ENCODE results near the gene PKMYT1. TPM values are rescaled to one million over a fixed set of nuclear protein-coding genes. Genes with fewer than 3 reads are reported as not detected.

The PKMYT1 gene
- total RNA-seq, 1 donor from 2014 or later: not detected

GRCh38 chr16:2927010-2927646 lies 53.1 kb downstream of the PKMYT1 start:
- Histone ChIP-seq H3K27me3 (no peaks in the 10 kb centered on the region), H3K27ac (no peak overlapping the region), H3K36me3 (peaks cover 14 to 25% of the 10 kb centered on the region in 2 donors), H3K4me3 (peak overlapping the region in 1 of 2 donors; percentile 45), H3K9me3 (no peaks in the 10 kb centered on the region), H3K4me1 (peaks cover 0 to 4% of the 10 kb centered on the region in 2 donors)
- TF ChIP-seq CTCF (IDR thresholded peaks at IDR 0.05): peak; percentile 93 to 97 (median 94)
- peak; percentile 68 to 95 for DNase-seq (ENCODE audit: low spot score in 2 of 2)
- intact Hi-C loops (cut with DNase I): loop anchor here (2.0 kb wide), 1 partner anchor 22 kb away; no protein-coding TSS in a partner anchor

- DNase-seq (ENCODE audit: low spot score in 2 of 2): no peak
- no peak for TF ChIP-seq CTCF (IDR thresholded peaks at IDR 0.05)
- intact Hi-C loops (cut with DNase I): loop anchor here (2.0 kb wide), 1 partner anchor 22 kb away; no protein-coding TSS in a partner anchor
- Histone ChIP-seq H3K27ac (no peak overlapping the region), H3K36me3 (peaks cover 14 to 26% of the 10 kb centered on the region in 2 donors), H3K9me3 (no peaks in the 10 kb centered on the region), H3K4me1 (peaks cover 0 to 4% of the 10 kb centered on the region in 2 donors), H3K4me3 (peak overlapping the region in 1 of 2 donors; percentile 45), H3K27me3 (no peaks in the 10 kb centered on the region)
Measured at GRCh38 chr16:2926650-2926999, 53.6 kb downstream of the PKMYT1 start.

GRCh38 chr16:2925951-2926649 lies 54.1 kb downstream of the PKMYT1 start:
- intact Hi-C loops (cut with DNase I): loop anchor here (2.0 kb wide), 1 partner anchor 21 kb away; no protein-coding TSS in a partner anchor
- Histone ChIP-seq H3K4me1 (peaks cover 0 to 4% of the 10 kb centered on the region in 2 donors), H3K27ac (no peak overlapping the region), H3K27me3 (no peaks in the 10 kb centered on the region), H3K4me3 (no peak overlapping the region), H3K36me3 (peaks cover 14 to 25% of the 10 kb centered on the region in 2 donors), H3K9me3 (no peaks in the 10 kb centered on the region)
- DNase-seq (ENCODE audit: low spot score in 2 of 2): no peak
- no peak for TF ChIP-seq CTCF (IDR thresholded peaks at IDR 0.05)

- no peak for DNase-seq (ENCODE audit: low spot score in 2 of 2)
- TF ChIP-seq CTCF (IDR thresholded peaks at IDR 0.05): no peak
- peaks cover 7 to 16% of the 10 kb centered on the region in 2 donors for H3K36me3 ChIP-seq
- no peaks in the 10 kb centered on the region for H3K9me3 ChIP-seq
- intact Hi-C loops (cut with DNase I): no loop called here
- H3K4me3 ChIP-seq: no peak overlapping the region
- H3K27me3 ChIP-seq: no peaks in the 10 kb centered on the region
- no peak overlapping the region for H3K27ac ChIP-seq
- H3K4me1 ChIP-seq: peaks cover 0 to 4% of the 10 kb centered on the region in 2 donors
Measured at GRCh38 chr16:2924901-2925755, 55.1 kb downstream of the PKMYT1 start.

GRCh38 chr16:2923481-2923880 lies 56.8 kb downstream of the PKMYT1 start:
- intact Hi-C loops (cut with DNase I): no loop called here

More at GRCh38 chr16:2923481-2923880, 56.8 kb downstream of the PKMYT1 start:
- Histone ChIP-seq H3K27me3 (no peaks in the 10 kb centered on the region), H3K36me3 (peaks cover 4 to 10% of the 10 kb centered on the region in 2 donors), H3K4me3 (no peak overlapping the region), H3K27ac (no peak overlapping the region), H3K4me1 (peaks cover 3 to 13% of the 10 kb centered on the region in 2 donors), H3K9me3 (no peaks in the 10 kb centered on the region)
- no peak for DNase-seq (ENCODE audit: low spot score in 2 of 2)
- no peak for TF ChIP-seq CTCF (IDR thresholded peaks at IDR 0.05)
